ENCODE data around the gene PRDM11. TPM values are rescaled to one million over a fixed set of nuclear protein-coding genes. Genes with fewer than 3 reads are reported as not detected.

The PRDM11 gene
- total RNA-seq, 1 experiment from 2014 or later: 8.3 TPM

DNA sequence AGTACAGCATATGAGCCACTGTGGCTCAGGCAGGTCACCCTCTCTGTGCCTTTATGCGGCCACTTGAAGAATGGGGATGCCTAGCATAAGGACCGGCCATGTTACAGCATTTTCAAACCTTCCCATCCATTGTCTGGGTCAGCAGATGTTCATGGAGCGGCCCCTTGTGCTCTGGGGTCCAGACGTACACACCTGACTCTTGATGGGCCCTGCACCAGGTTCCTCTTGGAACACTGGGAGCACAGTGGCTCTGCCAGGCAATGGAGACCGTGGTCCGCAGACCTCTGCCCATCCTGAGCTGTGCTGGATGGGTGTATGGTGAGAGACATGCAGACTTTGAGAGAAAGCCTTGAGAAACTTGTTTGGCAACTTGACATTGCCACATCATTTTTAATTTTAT, 9.8 kb downstream of the PRDM11 start (continued):
- TF ChIP-seq CREB1 (CRISPR knock-in tag; IDR thresholded peaks at IDR 0.05) (no peak), FOXJ3 (CRISPR knock-in tag; IDR thresholded peaks at IDR 0.05; ENCODE audit: borderline replicate concordance) (no peak)

- CTCF ChIA-PET: interaction anchor here (1.2 to 1.3 kb wide), 2 partner anchors 26 to 46 kb away, joined by 3 read pairs; no protein-coding TSS in a partner anchor
- H3K27ac Mint-ChIP-seq: no peak overlapping the region
Observed at GRCh38 chr11:45156741-45157140, 10.3 kb downstream of the PRDM11 start.

More at GRCh38 chr11:45156741-45157140, 10.3 kb downstream of the PRDM11 start:
- Mint-ChIP-seq H3K4me3 (no peak overlapping the region), H3K4me1 (0 out of 2 replicates have a peak, but pooled peaks cover 2% of the 10 kb centered on the region), H3K9me3 (no peaks in the 10 kb centered on the region), H3K27me3 (ENCODE audit: low read depth) (no peaks in the 10 kb centered on the region), H3K36me3 (no peaks in the 10 kb centered on the region)
- DNase-seq (ENCODE audit: low spot score) (no peak), ATAC-seq (no peak)
- POLR2A ChIA-PET: no interaction called here
- TF ChIP-seq ZNF423 (CRISPR knock-in tag; IDR thresholded peaks at IDR 0.05) (no peak), ZNF512 (CRISPR knock-in tag; IDR thresholded peaks at IDR 0.05; ENCODE audit: borderline replicate concordance) (no peak), RORB (CRISPR knock-in tag; IDR thresholded peaks at IDR 0.05) (no peak), OVOL2 (CRISPR knock-in tag; IDR thresholded peaks at IDR 0.05; ENCODE audit: borderline replicate concordance) (no peak), ZNF281 (CRISPR knock-in tag; IDR thresholded peaks at IDR 0.05) (no peak), ATF3 (CRISPR knock-in tag; conservative IDR thresholded peaks at IDR 0.05) (no peak), NFYB (CRISPR knock-in tag; conservative IDR thresholded peaks at IDR 0.05; ENCODE audit: low read depth) (no peak), ZNF671 (CRISPR knock-in tag; IDR thresholded peaks at IDR 0.05) (no peak)
- TF ChIP-seq, protein P1, sequence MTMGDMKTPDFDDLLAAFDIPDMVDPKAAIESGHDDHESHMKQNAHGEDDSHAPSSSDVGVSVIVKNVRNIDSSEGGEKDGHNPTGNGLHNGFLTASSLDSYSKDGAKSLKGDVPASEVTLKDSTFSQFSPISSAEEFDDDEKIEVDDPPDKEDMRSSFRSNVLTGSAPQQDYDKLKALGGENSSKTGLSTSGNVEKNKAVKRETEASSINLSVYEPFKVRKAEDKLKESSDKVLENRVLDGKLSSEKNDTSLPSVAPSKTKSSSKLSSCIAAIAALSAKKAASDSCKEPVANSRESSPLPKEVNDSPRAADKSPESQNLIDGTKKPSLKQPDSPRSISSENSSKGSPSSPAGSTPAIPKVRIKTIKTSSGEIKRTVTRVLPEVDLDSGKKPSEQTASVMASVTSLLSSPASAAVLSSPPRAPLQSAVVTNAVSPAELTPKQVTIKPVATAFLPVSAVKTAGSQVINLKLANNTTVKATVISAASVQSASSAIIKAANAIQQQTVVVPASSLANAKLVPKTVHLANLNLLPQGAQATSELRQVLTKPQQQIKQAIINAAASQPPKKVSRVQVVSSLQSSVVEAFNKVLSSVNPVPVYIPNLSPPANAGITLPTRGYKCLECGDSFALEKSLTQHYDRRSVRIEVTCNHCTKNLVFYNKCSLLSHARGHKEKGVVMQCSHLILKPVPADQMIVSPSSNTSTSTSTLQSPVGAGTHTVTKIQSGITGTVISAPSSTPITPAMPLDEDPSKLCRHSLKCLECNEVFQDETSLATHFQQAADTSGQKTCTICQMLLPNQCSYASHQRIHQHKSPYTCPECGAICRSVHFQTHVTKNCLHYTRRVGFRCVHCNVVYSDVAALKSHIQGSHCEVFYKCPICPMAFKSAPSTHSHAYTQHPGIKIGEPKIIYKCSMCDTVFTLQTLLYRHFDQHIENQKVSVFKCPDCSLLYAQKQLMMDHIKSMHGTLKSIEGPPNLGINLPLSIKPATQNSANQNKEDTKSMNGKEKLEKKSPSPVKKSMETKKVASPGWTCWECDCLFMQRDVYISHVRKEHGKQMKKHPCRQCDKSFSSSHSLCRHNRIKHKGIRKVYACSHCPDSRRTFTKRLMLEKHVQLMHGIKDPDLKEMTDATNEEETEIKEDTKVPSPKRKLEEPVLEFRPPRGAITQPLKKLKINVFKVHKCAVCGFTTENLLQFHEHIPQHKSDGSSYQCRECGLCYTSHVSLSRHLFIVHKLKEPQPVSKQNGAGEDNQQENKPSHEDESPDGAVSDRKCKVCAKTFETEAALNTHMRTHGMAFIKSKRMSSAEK (CRISPR knock-in tag; IDR thresholded peaks at IDR 0.05; ENCODE audit: borderline replicate concordance): no peak
